HPDE6-E6E7 (cell line): ENCODE results near the gene PROKR2.

Experiments
- DNase-seq: peaks from one replicate; pipeline ENCODE4 v3.0.0; 2011; ENCODE audit warnings: missing footprints; ENCODE audit errors: extremely low spot score

PROKR2 gene

GRCh38 chr20:5282561-5282960, 34.2 kb downstream of the PROKR2 start:
- no peak for DNase-seq

- DNase-seq: no peak
Measured at GRCh38 chr20:5279661-5280060, 37.1 kb downstream of the PROKR2 start.

GRCh38 chr20:5272268-5272667, 44.5 kb downstream of the PROKR2 start:
- DNase-seq: no peak

- DNase-seq: no peak
Measured at GRCh38 chr20:5270603-5271002, 46.2 kb downstream of the PROKR2 start.

GRCh38 chr20:5268449-5268848, 48.3 kb downstream of the PROKR2 start:
- DNase-seq: peak; percentile 83

- DNase-seq: no peak
Measured at GRCh38 chr20:5267092-5267491, 49.7 kb downstream of the PROKR2 start.
